Pancreas (tissue), 10 donors: Measurements from ENCODE around the gene WWP2. TPM values are rescaled to one million over a fixed set of nuclear protein-coding genes. Genes with fewer than 3 reads are reported as not detected.
"Not testable (repeated sequence)": the region's sequence is repeated elsewhere in the genome, so short reads cannot be mapped to it uniquely, and the experiment has no call there.

Source experiments
- ATAC-seq, 4 donors: fragments of 200-7000 bp; cut with Tn5 transposase; one replicate each; pipeline versions ENCODE4 v1.8.0 to v1.9.1; 2020; ENCODE audit warnings: mild to moderate bottlenecking in 4 of 4, moderate library complexity in 4 of 4
- DNase-seq, 6 donors: peaks; one replicate each; pipeline ENCODE4 v3.0.0-alpha.2; 2020
- FAIRE-seq: peaks from 2 replicates; lab custom pipeline; 2012; peaks lifted over from hg19 to GRCh38; lab: Jason Lieb, UNC
- H3K27ac ChIP-seq, 4 donors: fragments of 200-600 bp; sonication (generic); 1 replicate in 3 of 4; 2 replicates in 1 of 4; pipeline versions ENCODE4 v1.5.0 to v1.8.0; 2020
- H3K27me3 ChIP-seq, 4 donors: fragments of 200-600 bp; one replicate each; pipeline ENCODE4 v1.8.0; 2021
- H3K36me3 ChIP-seq, 3 donors: fragments of 200-600 bp; sonication (generic) in 1 of 3; one replicate each; pipeline versions ENCODE4 v1.5.0 to v1.8.0; 2020 to 2021
- H3K4me1 ChIP-seq, 3 donors: fragments of 200-600 bp; one replicate each; pipeline ENCODE4 v1.8.0; 2021
- H3K4me3 ChIP-seq, 4 donors: fragments of 200-600 bp; sonication (generic) in 2 of 4; one replicate each; pipeline versions ENCODE4 v1.5.0 to v1.8.0; 2020 to 2021
- H3K9me3 ChIP-seq, 4 donors: fragments of 200-600 bp; one replicate each; pipeline ENCODE4 v1.8.0; 2021
- WGBS, 2 donors: extraction: QIAGEN DNeasy Blood & Tissue Kit; methylation state at CpG; one replicate each; pipeline ENCODE4 v1.1.7; 2013; 5-methylcytosine and 5-hydroxymethylcytosine counted together
- intact Hi-C, 3 donors: fragments of 100-400 bp; cut with DNase I; formaldehyde crosslinking; loops; one replicate each; pipeline versions ENCODE4 v1.11.1 to v1.14.2; 2022
- microRNA-seq, 2 donors: library from miRNA; unstranded; fragments of <30 nt; microRNA quantifications; one replicate each; pipeline versions ENCODE4 to v1.1.0, GENCODE V29; 2019 to 2020
- polyA plus RNA-seq, 2 donors: library from polyadenylated mRNA; stranded (reverse); fragments of 200-250 nt; gene quantifications; one replicate each; pipeline ENCODE4 v1.2.3, GENCODE V29; 2013
- total RNA-seq, 6 donors: library from RNA; stranded (reverse); fragmentation: NEBNext Ultra II Directional in 4 of 6; extraction: Animal tissue kit (Norgen Biotek cat#: 25700) in 4 of 6; gene quantifications; one replicate each; pipeline versions ENCODE4 v1.2.1 to v1.2.4, GENCODE V29; 2021 to 2023
- donor health status: healthy with polysubstance abuse.
- donor health status: DM: no; HTN: no; CAD: no; lungs with moderate emphysema.
- donor health status: DM: no; HTN: no; CAD: no.
- donor health status: control.
- donor health status: control.
- donor health status: Bipolar disorder and iron deficiency.
- donor health status: DM: yes; HTN: yes; CAD: no.
- donor health status: DM: no; HTN: no; CAD: no.
- donor health status: DM: no; HTN: no; CAD: no.
- donor health status: DM: yes; HTN: yes; CAD: no.

WWP2 gene
- total and polyA plus RNA-seq, 8 donors, result 27.4 to 50.4 (median 35.4) TPM

DNA sequence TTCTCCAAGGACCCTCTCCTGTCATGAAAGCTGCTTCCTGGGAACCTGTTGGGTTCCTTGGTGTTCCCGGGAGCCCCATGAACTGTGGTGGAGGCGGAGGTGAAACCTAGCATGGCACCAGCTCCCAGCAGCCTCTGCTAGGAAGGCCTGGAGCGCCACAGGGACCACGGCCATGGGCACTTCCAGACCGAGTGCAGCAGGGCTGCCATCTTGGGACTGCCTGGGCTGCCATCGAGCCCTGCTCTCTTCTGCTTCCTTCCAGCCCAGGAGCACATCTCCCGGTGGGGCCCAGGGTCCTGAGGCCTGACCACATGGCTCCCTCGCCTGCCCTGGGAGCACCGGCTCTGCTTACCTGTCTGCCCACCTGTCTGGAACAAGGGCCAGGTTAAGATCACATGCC, 201.2 kb downstream of the WWP2 start:
- FAIRE-seq, H3K27me3 ChIP-seq, ATAC-seq, H3K4me1 ChIP-seq, intact Hi-C loops, H3K36me3 ChIP-seq, H3K27ac ChIP-seq, H3K9me3 ChIP-seq, H3K4me3 ChIP-seq: not testable (repeated sequence)
- 97 to 100% methylated on average over 1 to 7 of the region's 9 CpGs for WGBS, 2 donors
- peak in 1 of 6 donors; percentile 58 for DNase-seq

DNA sequence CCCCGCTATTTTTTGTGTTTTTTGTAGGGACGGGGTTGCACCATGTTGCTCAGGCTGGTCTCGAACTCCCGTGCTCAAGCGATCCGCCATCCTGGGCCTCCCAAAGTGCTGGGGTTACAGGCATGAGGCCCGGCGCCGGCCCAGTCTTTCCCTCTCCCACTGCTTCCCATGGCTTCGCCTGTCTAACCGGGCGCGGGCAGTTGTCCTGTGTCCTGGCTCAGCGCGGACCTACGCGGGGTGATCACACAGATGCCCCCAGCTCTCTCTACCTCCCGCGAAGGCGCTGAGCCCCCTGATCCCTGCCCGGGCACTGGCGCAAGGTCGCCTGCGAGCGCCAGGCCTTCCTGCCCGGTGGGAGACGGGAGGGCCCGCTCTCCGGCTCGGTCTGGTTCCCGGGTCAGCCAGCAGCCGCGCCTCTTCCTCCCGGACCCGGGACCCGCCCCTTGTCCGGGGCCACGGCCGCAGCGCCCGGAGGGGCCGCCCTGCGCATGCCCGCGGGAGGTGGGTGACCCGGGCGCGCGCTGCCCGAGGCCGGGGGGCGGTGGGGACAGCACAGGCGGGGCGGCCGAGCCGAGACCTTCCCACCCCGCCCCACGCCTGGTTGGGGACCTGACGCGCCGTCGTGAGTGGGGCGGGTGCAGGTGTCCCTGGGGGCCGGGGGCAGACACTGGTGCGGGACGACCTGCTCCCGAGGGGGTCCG, 203.0 kb downstream of the WWP2 start:
- H3K4me1 ChIP-seq, intact Hi-C loops, H3K36me3 ChIP-seq, FAIRE-seq, H3K27me3 ChIP-seq, H3K9me3 ChIP-seq: not testable (repeated sequence)
- ATAC-seq, result peak; percentile 86 to 97 (median 94)
- WGBS, 2 donors, result 15 to 46% methylated on average over 5 to 55 of the region's 68 CpGs
- peak overlapping the region in 3 of 4 donors; percentile 34 to 63 (median 50) for H3K4me3 ChIP-seq
- peak overlapping the region in 2 of 4 donors; percentile 55 to 69 for H3K27ac ChIP-seq
- peak in 5 of 6 donors; percentile 16 to 88 (median 65) for DNase-seq

DNA sequence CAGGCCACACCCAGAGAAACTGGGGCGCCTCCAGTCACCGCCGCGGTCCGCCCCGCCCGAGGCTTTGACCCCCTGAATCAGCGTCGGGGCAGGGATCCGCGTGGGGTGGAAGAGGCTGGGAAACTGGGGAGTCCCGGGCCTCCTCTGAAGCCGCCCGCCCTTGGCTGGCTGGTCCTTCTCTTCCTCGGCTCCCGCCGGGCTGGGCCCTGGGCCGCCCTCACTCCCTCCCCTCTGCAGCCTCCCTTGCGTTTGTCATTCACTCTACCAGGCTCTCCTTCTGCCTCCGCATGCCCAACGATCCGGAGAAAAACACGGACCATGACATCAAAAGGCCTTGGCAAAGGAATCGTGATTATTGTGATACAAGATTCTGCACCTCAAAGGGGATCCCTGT, 203.5 kb downstream of the WWP2 start:
- peak; percentile 47 to 76 (median 64) for ATAC-seq
- FAIRE-seq, H3K4me1 ChIP-seq, H3K36me3 ChIP-seq, H3K9me3 ChIP-seq, H3K27me3 ChIP-seq, DNase-seq, intact Hi-C loops: not testable (repeated sequence)
- 8 to 17% methylated on average over 2 to 5 of the region's 24 CpGs for WGBS, 2 donors
- Histone ChIP-seq H3K4me3 (peak overlapping the region in 3 of 4 donors; percentile 34 to 63 (median 50)), H3K27ac (peak overlapping the region in 1 of 4 donors; percentile 69)

DNA sequence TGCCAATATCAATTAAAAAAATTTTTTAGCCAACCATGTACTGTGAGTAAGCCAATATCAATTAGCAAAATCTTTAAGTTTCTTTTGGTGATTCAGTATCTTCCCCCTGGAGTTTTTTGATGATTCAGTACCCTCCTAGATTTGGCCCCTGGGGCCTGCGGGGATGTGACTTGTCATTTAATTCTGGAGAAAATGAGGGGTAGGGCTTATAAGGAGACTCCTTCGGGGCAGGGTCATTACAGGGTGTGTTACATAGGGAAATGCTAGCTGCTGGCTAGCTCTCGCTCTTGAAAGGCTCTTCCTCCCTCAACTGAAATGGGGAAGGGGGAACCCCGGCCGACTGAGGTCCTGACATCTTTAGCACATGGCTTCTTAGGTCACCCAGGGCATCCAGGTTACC, 205.6 kb downstream of the WWP2 start:
- intact Hi-C loops, FAIRE-seq, H3K4me1 ChIP-seq, H3K27ac ChIP-seq, H3K4me3 ChIP-seq, H3K27me3 ChIP-seq, H3K9me3 ChIP-seq, ATAC-seq, H3K36me3 ChIP-seq, DNase-seq: not testable (repeated sequence)
- no CpG with 5 or more reads among the region's 5 CpGs for WGBS, 2 donors

DNA sequence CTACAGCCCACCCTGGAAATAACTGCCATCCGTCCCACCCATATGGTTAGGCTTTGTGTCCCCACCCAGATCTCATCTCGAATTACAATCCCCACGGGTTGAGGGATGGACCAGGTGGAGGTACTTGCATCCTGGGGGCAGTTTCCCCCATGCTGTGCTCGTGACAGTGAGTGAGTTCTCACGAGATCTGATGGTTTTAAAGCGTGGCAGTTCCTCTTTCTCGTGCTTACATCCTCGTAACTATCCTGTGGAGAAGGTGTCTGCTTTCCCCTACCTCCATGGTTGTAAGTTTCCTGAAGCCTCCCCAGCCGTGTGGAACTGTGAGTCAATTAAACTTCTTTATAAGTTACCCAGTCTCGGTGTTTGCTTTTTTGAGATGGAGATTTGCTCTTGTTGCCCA, 206.0 kb downstream of the WWP2 start:
- H3K36me3 ChIP-seq, H3K4me3 ChIP-seq, ATAC-seq, H3K27me3 ChIP-seq, DNase-seq, H3K9me3 ChIP-seq, H3K4me1 ChIP-seq, FAIRE-seq, intact Hi-C loops, H3K27ac ChIP-seq: not testable (repeated sequence)
- WGBS, 2 donors, result no CpG with 5 or more reads among the region's 10 CpGs

DNA sequence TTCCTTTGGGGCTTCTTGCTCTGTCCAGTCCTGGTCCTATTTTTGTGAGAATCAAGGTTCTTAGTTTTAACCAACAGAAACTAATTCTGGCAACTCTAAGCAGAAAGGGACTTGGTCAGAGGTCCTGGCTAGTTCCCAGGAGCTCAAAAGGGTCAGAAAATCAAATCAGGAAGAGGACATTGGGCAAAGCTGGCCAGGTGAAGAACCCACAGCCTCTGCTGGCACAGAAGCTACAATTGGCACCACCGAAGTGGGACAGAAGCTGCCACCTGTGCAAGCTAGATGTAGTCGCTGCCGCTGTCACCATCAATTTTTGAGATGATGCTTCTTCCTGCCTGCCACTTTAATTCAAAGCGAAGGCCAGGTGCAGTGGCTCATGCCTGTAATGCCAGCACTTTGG, 207.5 kb downstream of the WWP2 start:
- DNase-seq, H3K27me3 ChIP-seq, H3K27ac ChIP-seq, ATAC-seq, H3K36me3 ChIP-seq, FAIRE-seq, H3K4me1 ChIP-seq, H3K9me3 ChIP-seq, H3K4me3 ChIP-seq, intact Hi-C loops: not testable (repeated sequence)
- 81 to 83% methylated on average over 2 to 4 of the region's 4 CpGs for WGBS, 2 donors

DNA sequence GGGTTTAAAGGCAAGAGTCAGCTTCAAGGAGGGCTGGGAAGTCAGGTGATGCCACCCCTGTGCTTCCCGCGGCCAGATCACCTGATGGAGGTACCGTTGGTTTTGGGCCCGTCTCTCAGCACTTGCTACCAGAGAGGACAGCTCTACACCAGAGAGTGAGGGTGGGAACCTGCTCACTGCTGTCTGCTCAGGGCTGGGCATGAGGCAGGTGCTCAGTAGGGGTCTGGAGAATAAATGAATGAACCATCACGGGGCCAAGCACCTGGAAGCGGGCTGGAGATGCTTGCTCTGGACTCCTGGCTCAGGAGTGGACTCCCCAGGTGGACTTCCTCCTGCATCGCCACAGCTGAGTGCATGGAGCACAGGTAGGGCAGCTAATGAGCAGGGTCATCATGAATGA, 210.0 kb downstream of the WWP2 start:
- not testable (repeated sequence) for FAIRE-seq

DNA sequence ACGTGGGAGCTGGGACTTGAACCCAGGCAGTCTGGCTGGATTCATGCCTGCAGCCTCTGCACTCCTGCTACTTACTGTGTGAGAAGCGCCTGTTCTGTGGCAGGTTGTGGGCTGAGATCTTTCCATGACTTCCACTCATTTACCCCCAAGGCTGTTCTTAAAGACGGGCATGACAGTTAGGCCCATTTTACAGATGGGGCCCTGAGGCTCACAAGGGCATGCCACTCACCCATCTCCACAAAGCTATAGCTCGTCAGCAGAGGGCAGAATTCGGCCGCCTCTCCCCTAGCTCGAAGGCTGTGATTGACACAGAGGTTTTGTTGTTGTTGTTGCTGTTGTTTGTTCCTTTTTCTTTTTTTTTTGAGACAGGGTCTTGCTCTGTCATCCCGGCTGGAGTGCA, 210.8 kb downstream of the WWP2 start:
- WGBS, 2 donors, result 73 to 79% methylated on average over 6 to 7 of the region's 8 CpGs
- ATAC-seq, H3K36me3 ChIP-seq, FAIRE-seq, intact Hi-C loops, H3K9me3 ChIP-seq, H3K4me1 ChIP-seq, H3K27me3 ChIP-seq, H3K4me3 ChIP-seq, DNase-seq, H3K27ac ChIP-seq: not testable (repeated sequence)

More for the DNA sequence above, 210.0 kb downstream of the WWP2 start:
- H3K4me1 ChIP-seq, H3K4me3 ChIP-seq, H3K9me3 ChIP-seq, H3K27ac ChIP-seq, H3K27me3 ChIP-seq, H3K36me3 ChIP-seq, DNase-seq, intact Hi-C loops, ATAC-seq: not testable (repeated sequence)
- 65 to 80% methylated on average over 3 to 5 of the region's 7 CpGs for WGBS, 2 donors

DNA sequence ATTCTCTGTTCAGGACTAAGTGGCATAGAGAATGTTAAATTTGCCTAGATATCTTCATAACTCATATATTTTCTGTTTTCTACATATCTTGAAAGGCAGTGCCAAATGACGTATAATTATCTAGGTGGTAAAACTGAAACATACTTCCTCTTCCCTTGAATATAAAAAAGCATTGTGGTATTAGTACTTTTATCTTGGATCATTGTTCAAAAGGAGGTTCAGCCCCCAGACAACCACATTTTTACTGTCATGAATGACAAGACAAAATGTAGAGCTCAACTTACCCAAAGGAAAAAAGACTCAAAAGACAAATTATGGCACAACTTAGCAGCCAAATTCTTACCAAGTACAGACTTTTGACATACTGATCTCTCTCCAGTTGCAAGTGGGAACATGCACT, 223.1 kb downstream of the WWP2 start:
- H3K36me3 ChIP-seq, H3K27ac ChIP-seq, H3K4me3 ChIP-seq, H3K4me1 ChIP-seq, H3K9me3 ChIP-seq, DNase-seq, intact Hi-C loops, ATAC-seq, FAIRE-seq, H3K27me3 ChIP-seq: not testable (repeated sequence)
- 75 to 93% methylated on average over 1 of the region's 1 CpG for WGBS, 2 donors

Small RNA genes lying within 50 kb of the gene (microRNA-seq; reads per million reads assigned to microRNA genes)
- gene MIR140, result 1,553 to 2,818 reads per million in 2 donors

Other genes with a start within 250 kb of the WWP2 start
- 10 to 100 TPM; 11.2 to 23.6 (median 14.1) TPM for gene NFAT5, start 196.4 kb upstream of the WWP2 start, total RNA-seq
- gene NFAT5, start 196.4 kb upstream of the WWP2 start, polyA plus RNA-seq, result 1 to 10 TPM; 3.7 to 4.7 TPM
- 1 to 10 TPM; 1.2 to 6.0 (median 4.9) TPM for gene NQO1, start 35.8 kb upstream of the WWP2 start, total RNA-seq
- 1 to 10 TPM; 3.8 to 7.3 TPM for gene NQO1, start 35.8 kb upstream of the WWP2 start, polyA plus RNA-seq
- gene NOB1, start 7.4 kb upstream of the WWP2 start, total RNA-seq, result 100 to 1,000 TPM in 2 of 6 donors, 10 to 100 TPM in 4; 34.8 to 123 (median 64.7) TPM
- 10 to 100 TPM; 33.4 to 35.8 TPM for gene NOB1, start 7.4 kb upstream of the WWP2 start, polyA plus RNA-seq
- 1 to 10 TPM in 1 of 6 donors, under 1 TPM in 5; 0.28 to 1.6 (median 0.35) TPM for gene CLEC18A, start 189.0 kb downstream of the WWP2 start, total RNA-seq
- 1 to 10 TPM; 2.2 to 5.5 TPM for gene CLEC18A, start 189.0 kb downstream of the WWP2 start, polyA plus RNA-seq